PC-9 (cell line): ENCODE results near the gene TEDC2. TPM values are rescaled to one million over a fixed set of nuclear protein-coding genes. Genes with fewer than 3 reads are reported as not detected.

Experiments
- BruUV-seq: library from RNA; stranded (reverse); fragments of 400-500 nt; replicated peaks from 2 replicates; lab custom pipeline; 2021; lab: Mats Ljungman, UMichigan
- CTCF ChIA-PET: fragments of 300-600 bp; sonication (Branson Sonifier 250); formaldehyde crosslinking; loops from one replicate; lab custom pipeline; 2022; ENCODE audit warnings: antibody characterized with exemption; lab: Charles Lee
- POLR2A ChIA-PET: fragments of 300-600 bp; sonication (Branson Sonifier 250); formaldehyde crosslinking; loops from one replicate; lab custom pipeline; 2022; ENCODE audit warnings: antibody characterized with exemption; ENCODE audit not compliant: unreplicated experiment; lab: Charles Lee
- DNase-seq, 2 experiments: peaks; one replicate each; pipeline versions ENCODE4 v3.0.0 to v3.0.0-alpha.2; 2015 to 2022; ENCODE audit warnings: mixed read lengths in 1 of 2
- H2AFZ ChIP-seq: fragments of 200-600 bp; sonication (generic); 2 replicates; pipeline ENCODE4 v1.8.1; 2017; ENCODE audit warnings: antibody characterized with exemption
- H3F3A ChIP-seq: fragments of 200-600 bp; sonication (generic); 2 replicates; pipeline ENCODE4 v1.8.1; 2017; ENCODE audit warnings: antibody characterized with exemption, mild to moderate bottlenecking, low read depth; ENCODE audit not compliant: insufficient read depth
- H3K27ac ChIP-seq: fragments of 200-600 bp; sonication (generic); 2 replicates; pipeline ENCODE4 v1.6.1; 2016; ENCODE audit warnings: mixed run types
- H3K27me3 ChIP-seq: fragments of 200-600 bp; sonication (generic); 2 replicates; pipeline ENCODE4 v1.6.1; 2016; ENCODE audit warnings: low read depth, mixed run types; ENCODE audit not compliant: insufficient read depth
- H3K36me3 ChIP-seq: fragments of 200-600 bp; sonication (generic); 2 replicates; pipeline ENCODE4 v1.6.1; 2016; ENCODE audit warnings: low read depth, mixed run types
- H3K4me1 ChIP-seq: fragments of 200-600 bp; sonication (generic); replicated peaks from 2 replicates; pipeline ENCODE4 v1.6.1; 2016; ENCODE audit warnings: mixed run types; ENCODE audit not compliant: insufficient read depth
- H3K4me2 ChIP-seq: fragments of 200-600 bp; sonication (generic); 2 replicates; pipeline ENCODE4 v1.6.1; 2017; ENCODE audit warnings: mixed run types
- H3K4me3 ChIP-seq: fragments of 200-600 bp; sonication (generic); 2 replicates; pipeline ENCODE4 v1.6.1; 2016; ENCODE audit warnings: mixed run types
- H3K79me2 ChIP-seq: fragments of 200-600 bp; sonication (generic); 2 replicates; pipeline ENCODE4 v1.6.1; 2017; ENCODE audit warnings: low read depth, mixed run types
- H3K9me2 ChIP-seq: fragments of 200-600 bp; sonication (generic); 2 replicates; pipeline ENCODE4 v1.8.1; 2017; ENCODE audit warnings: mild to moderate bottlenecking; ENCODE audit not compliant: insufficient read depth
- H3K9me3 ChIP-seq: fragments of 200-600 bp; sonication (generic); 2 replicates; pipeline ENCODE4 v1.8.1; 2016; ENCODE audit warnings: low read depth; ENCODE audit not compliant: insufficient read depth
- H4K20me1 ChIP-seq: fragments of 200-600 bp; sonication (generic); 2 replicates; pipeline ENCODE4 v1.8.1; 2017; ENCODE audit not compliant: insufficient read depth
- EZH2 ChIP-seq: fragments of 200-600 bp; sonication (generic); IDR thresholded peaks from 2 replicates; pipeline ENCODE4 v1.8.0; 2017; ENCODE audit warnings: antibody characterized with exemption, low read depth
- intact Hi-C: fragments of 100-400 bp; cut with micrococcal nuclease; formaldehyde crosslinking; loops from one replicate; pipeline ENCODE4 v1.10.0; 2022; ENCODE audit not compliant: unreplicated experiment
- total RNA-seq: library from RNA; stranded (reverse); gene quantifications from 2 replicates; pipeline ENCODE4 v1.2.3, GENCODE V29; 2021
- TF ChIP-seq, protein P1 (sequence below): fragments of 200-600 bp; sonication (generic); conservative IDR thresholded peaks from 2 replicates; pipeline ENCODE4 v1.6.1; 2017; ENCODE audit warnings: mixed run types, antibody characterized with exemption, mild to moderate bottlenecking, moderate library complexity

TEDC2 gene
- total RNA-seq, 1 experiment from 2014 or later = 26.3 TPM

DNA sequence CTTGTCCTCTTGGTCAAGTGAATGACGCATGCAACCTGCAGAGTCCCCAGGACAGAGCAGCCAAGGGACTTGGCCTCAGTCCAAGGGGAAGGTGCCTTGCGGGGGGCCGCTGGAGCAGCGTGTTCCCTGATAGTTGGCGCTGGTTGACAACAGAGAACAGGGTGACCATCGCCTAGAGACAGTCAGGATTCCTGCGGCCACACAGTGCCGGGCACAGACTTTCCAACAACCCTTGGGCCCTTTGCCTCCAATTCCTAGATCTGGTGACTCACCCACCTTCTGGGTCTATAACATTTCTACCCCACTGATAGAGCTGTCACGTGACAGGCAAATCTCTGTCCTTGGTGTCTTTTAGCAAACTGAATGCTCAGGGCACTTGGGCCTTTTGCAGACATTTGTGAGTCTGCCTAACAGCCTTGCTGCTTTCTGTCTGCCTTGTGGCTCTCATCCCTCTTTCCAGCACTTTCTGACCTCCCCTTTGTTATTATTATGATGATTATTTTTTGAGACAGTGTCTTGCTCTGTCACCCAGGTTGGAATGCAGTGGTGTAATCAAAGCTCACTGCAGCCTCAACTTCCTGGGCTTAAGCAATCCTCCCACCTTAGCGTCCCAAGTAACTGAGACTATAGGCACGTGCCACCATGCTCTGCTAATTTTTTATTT, 11.9 kb upstream of the TEDC2 start:
- Histone ChIP-seq H3K9me3 (no peaks in the 10 kb centered on the region), H4K20me1 (peaks cover 5% of the 10 kb centered on the region; the same call in 1 of the 2 replicates), H3K4me1 (peaks cover 33% of the 10 kb centered on the region), H3K27ac (peak overlapping the region; percentile 64), H3K79me2 (peaks cover 9% of the 10 kb centered on the region), H3K27me3 (no peaks in the 10 kb centered on the region), H3K9me2 (no peaks in the 10 kb centered on the region), H3F3A (peaks cover 40% of the 10 kb centered on the region), H2AFZ (no peak overlapping the region), H3K4me2 (peak overlapping the region; percentile 57), H3K4me3 (peak overlapping the region; percentile 18; the same call in 1 of the 2 replicates), H3K36me3 (peaks cover 19% of the 10 kb centered on the region)
- intact Hi-C loops = no loop called here
- DNase-seq = peak; percentile 86 to 90
- ChIA-PET CTCF (no interaction called here), POLR2A (no interaction called here)
- TF ChIP-seq, protein P1, sequence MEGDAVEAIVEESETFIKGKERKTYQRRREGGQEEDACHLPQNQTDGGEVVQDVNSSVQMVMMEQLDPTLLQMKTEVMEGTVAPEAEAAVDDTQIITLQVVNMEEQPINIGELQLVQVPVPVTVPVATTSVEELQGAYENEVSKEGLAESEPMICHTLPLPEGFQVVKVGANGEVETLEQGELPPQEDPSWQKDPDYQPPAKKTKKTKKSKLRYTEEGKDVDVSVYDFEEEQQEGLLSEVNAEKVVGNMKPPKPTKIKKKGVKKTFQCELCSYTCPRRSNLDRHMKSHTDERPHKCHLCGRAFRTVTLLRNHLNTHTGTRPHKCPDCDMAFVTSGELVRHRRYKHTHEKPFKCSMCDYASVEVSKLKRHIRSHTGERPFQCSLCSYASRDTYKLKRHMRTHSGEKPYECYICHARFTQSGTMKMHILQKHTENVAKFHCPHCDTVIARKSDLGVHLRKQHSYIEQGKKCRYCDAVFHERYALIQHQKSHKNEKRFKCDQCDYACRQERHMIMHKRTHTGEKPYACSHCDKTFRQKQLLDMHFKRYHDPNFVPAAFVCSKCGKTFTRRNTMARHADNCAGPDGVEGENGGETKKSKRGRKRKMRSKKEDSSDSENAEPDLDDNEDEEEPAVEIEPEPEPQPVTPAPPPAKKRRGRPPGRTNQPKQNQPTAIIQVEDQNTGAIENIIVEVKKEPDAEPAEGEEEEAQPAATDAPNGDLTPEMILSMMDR = no peak
- no peak for TF ChIP-seq EZH2
- no TSS peak for BruUV-seq

DNA sequence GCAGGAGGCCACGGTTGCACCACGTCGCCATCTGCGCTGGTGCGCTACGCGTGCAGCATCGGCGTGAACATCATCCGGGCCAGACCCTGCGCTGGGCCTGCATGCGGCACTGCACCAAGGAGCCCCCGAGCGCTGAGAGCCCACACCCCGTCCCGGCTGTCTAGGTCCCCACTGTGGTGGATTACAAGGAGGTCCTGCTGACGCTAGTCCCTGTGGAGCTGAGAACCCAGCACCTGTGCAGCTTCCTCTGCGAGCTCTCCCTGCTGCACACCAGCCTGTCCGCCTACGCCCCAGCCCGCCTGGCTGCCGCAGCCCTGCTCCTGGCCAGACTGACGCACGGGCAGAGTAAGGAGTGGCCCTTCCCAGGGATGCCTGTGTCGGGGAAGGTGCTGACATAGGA, 10.8 kb upstream of the TEDC2 start:
- Histone ChIP-seq H3K79me2 (peaks cover 9% of the 10 kb centered on the region), H3K4me2 (peak overlapping the region; percentile 57; the same call in 1 of the 2 replicates), H3K9me3 (no peaks in the 10 kb centered on the region), H3F3A (peaks cover 40% of the 10 kb centered on the region), H4K20me1 (peaks cover 5% of the 10 kb centered on the region; the same call in 1 of the 2 replicates), H3K27ac (no peak overlapping the region), H3K36me3 (peaks cover 18% of the 10 kb centered on the region), H3K27me3 (no peaks in the 10 kb centered on the region), H3K4me3 (no peak overlapping the region), H2AFZ (no peak overlapping the region), H3K4me1 (peaks cover 33% of the 10 kb centered on the region), H3K9me2 (no peaks in the 10 kb centered on the region)
- intact Hi-C loops = no loop called here
- ChIA-PET CTCF (no interaction called here), POLR2A (no interaction called here)
- DNase-seq = no peak
- BruUV-seq = no TSS peak
- TF ChIP-seq, protein P1 = no peak
- TF ChIP-seq EZH2 = no peak

DNA sequence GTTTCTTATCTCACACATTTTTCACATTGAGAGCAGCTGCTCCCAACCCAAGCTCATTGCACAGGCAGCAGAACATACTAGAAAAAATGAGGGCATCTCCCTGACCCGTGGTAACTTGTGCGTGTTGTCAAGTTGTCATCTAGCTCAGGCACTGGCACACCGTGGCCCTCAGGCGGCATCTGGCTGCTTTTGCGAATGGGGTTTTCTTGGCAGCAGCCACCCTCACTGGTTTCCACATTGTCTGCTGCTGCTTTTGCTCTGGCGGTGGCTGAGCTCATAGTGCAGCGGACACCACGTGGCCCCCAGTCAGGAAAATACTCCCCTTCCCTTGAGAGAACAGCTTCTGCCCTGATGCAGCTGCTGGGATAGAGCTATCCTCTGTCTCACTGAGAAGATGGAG, 9.4 kb upstream of the TEDC2 start:
- POLR2A ChIA-PET = no interaction called here
- Histone ChIP-seq H3K79me2 (peaks cover 9% of the 10 kb centered on the region), H3K4me3 (no peak overlapping the region), H4K20me1 (peaks cover 5% of the 10 kb centered on the region; the same call in 1 of the 2 replicates), H3K27ac (no peak overlapping the region), H3K9me3 (no peaks in the 10 kb centered on the region), H3K36me3 (peaks cover 15% of the 10 kb centered on the region), H3K4me2 (no peak overlapping the region), H3F3A (peaks cover 38% of the 10 kb centered on the region), H2AFZ (no peak overlapping the region), H3K9me2 (no peaks in the 10 kb centered on the region), H3K27me3 (no peaks in the 10 kb centered on the region), H3K4me1 (peaks cover 33% of the 10 kb centered on the region)
- intact Hi-C loops = no loop called here
- no TSS peak for BruUV-seq
- TF ChIP-seq, protein P1 = no peak
- no peak for TF ChIP-seq EZH2
- CTCF ChIA-PET = interaction anchor here (0.6 kb wide), 2 partner anchors 20 to 29 kb away, joined by 3 to 4 read pairs; no protein-coding TSS in a partner anchor
- no peak for DNase-seq
